ENCODE data around the gene SPG21. TPM values are rescaled to one million over a fixed set of nuclear protein-coding genes. Genes with fewer than 3 reads are reported as not detected.

SPG21 gene
- polyA plus RNA-seq, 1 donor (not counting 4 experiments of a cell fraction or from before 2014, with no cell fraction given): 62.9 TPM

DNA sequence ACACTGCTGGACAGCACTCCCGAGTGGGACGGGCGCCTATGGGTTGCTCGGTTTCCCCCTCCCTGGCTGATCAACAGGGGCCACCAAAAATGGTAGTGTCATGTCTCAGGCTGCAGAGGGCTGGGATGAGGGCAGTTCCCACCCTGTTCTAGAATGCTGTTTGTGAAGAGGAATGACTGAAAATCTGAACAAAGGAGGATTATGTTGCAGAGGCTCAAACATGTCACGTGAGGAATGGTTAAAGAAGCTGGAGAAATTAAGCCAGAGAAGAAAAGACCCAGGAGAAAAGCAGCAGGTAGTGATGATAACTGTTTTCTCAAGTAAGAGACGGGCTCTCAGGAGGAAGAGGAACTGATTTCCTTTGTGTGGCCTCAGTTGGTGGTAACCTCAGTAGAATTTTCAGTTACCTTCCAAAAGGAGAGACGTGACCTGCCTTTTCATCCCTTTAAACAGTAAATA, 10.4 kb downstream of the SPG21 start:
- H3K9me1 ChIP-seq (ENCODE audit: control insufficient read depth, extremely low read depth, insufficient read depth, low read length): no peaks in the 10 kb centered on the region
- H3K9me3 ChIP-seq (ENCODE audit: control insufficient read depth, low read depth, low read length): no peaks in the 10 kb centered on the region
- no peak overlapping the region for H3K27ac ChIP-seq (ENCODE audit: control insufficient read depth, insufficient read depth, low read length)
- peaks cover 2% of the 10 kb centered on the region for H3K79me2 ChIP-seq (ENCODE audit: control insufficient read depth, insufficient read depth, low read length)
- H3K4me2 ChIP-seq (ENCODE audit: control insufficient read depth, extremely low read depth, insufficient read depth, low read depth, low read length): no peak overlapping the region
- H3K9ac ChIP-seq (ENCODE audit: control insufficient read depth, extremely low read depth, insufficient read depth, low read length): no peak overlapping the region
- no peak overlapping the region for H3K4me3 ChIP-seq (ENCODE audit: control insufficient read depth in 2 of 3, extremely low read depth in 1 of 3, insufficient read depth in 2 of 3, low read depth in 1 of 3, low read length in 3 of 3)
- H2AFZ ChIP-seq (ENCODE audit: control insufficient read depth, low read length): no peak overlapping the region
- H3K4me1 ChIP-seq (ENCODE audit: control insufficient read depth, extremely low read depth, insufficient read depth, low read length): peaks cover 2% of the 10 kb centered on the region
- dilution Hi-C loops (cut with MboI; ENCODE audit: extremely low pct_ligation_motif_present, low sequenced_read_pairs): no loop called here
- FAIRE-seq (no peak), DNase-seq (ENCODE audit: low read depth, low spot score) (no peak)
- TF ChIP-seq, protein P1, sequence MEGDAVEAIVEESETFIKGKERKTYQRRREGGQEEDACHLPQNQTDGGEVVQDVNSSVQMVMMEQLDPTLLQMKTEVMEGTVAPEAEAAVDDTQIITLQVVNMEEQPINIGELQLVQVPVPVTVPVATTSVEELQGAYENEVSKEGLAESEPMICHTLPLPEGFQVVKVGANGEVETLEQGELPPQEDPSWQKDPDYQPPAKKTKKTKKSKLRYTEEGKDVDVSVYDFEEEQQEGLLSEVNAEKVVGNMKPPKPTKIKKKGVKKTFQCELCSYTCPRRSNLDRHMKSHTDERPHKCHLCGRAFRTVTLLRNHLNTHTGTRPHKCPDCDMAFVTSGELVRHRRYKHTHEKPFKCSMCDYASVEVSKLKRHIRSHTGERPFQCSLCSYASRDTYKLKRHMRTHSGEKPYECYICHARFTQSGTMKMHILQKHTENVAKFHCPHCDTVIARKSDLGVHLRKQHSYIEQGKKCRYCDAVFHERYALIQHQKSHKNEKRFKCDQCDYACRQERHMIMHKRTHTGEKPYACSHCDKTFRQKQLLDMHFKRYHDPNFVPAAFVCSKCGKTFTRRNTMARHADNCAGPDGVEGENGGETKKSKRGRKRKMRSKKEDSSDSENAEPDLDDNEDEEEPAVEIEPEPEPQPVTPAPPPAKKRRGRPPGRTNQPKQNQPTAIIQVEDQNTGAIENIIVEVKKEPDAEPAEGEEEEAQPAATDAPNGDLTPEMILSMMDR (optimal IDR thresholded peaks at IDR 0.05 in 1 of 3, IDR thresholded peaks at IDR 0.05 in 1 of 3, conservative IDR thresholded peaks at IDR 0.05 in 1 of 3; ENCODE audit: extremely low read depth in 1 of 3, insufficient read depth in 2 of 3, low read length in 3 of 3): no peak
- no peak for TF ChIP-seq EZH2 (IDR thresholded peaks at IDR 0.05; ENCODE audit: low read length)
- peaks cover 3 to 9% of the 10 kb centered on the region in 2 experiments for H3K36me3 ChIP-seq (ENCODE audit: control insufficient read depth in 2 of 2, extremely low read depth in 1 of 2, insufficient read depth in 2 of 2, low read length in 2 of 2)
- H4K20me1 ChIP-seq (ENCODE audit: control insufficient read depth, extremely low read depth, insufficient read depth, low read length): no peaks in the 10 kb centered on the region
- H3K27me3 ChIP-seq (ENCODE audit: control insufficient read depth, extremely low read depth, insufficient read depth, low read length): no peaks in the 10 kb centered on the region

DNA sequence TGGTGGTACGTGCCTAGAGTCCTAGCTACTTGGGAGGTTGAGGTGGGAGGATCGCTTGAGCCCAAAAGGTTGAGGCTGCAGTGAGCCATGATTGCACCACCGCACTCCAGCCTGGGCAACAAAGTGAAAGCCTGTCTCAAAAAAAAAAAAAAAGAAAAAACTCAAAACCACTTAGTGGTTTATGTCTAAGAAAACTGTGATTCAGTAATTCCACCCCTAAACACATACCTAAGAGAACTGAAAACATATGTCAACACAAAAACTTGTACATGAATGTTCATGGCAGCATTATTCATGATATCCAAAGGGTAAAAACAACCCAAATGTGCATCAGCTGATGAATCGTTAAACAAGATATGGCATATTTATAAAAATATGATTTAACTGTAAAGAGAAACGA, 14.3 kb downstream of the SPG21 start:
- H3K36me3 ChIP-seq (ENCODE audit: control insufficient read depth in 2 of 2, extremely low read depth in 1 of 2, insufficient read depth in 2 of 2, low read length in 2 of 2): peaks cover 5 to 9% of the 10 kb centered on the region in 2 experiments

DNA sequence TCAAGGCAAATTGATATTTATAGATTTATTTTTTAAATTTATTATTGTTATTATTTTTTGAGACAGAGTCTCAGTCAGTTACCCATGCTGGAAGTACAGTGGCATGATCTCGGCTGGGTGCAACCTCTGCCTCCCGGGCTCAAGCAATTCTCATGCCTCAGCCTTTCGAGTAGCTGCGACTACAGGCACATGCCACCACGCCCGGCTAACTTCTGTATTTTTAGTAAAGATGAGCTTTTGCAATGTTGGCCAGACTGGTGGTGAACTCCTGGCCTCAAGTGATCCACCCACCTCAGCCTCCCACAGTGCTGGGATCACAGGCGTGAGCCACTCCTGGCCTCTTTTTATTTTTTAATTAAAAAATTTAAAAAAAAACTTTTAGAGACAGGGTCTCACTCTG, 19.0 kb downstream of the SPG21 start:
- H3K9ac ChIP-seq (ENCODE audit: control insufficient read depth, extremely low read depth, insufficient read depth, low read length): no peak overlapping the region
- H3K27me3 ChIP-seq (ENCODE audit: control insufficient read depth, extremely low read depth, insufficient read depth, low read length): no peaks in the 10 kb centered on the region
- no peak for TF ChIP-seq EZH2 (IDR thresholded peaks at IDR 0.05; ENCODE audit: low read length)
- TF ChIP-seq, protein P1 (optimal IDR thresholded peaks at IDR 0.05 in 1 of 3, IDR thresholded peaks at IDR 0.05 in 1 of 3, conservative IDR thresholded peaks at IDR 0.05 in 1 of 3; ENCODE audit: extremely low read depth in 1 of 3, insufficient read depth in 2 of 3, low read length in 3 of 3): no peak
- no peaks in the 10 kb centered on the region for H4K20me1 ChIP-seq (ENCODE audit: control insufficient read depth, extremely low read depth, insufficient read depth, low read length)
- dilution Hi-C loops (cut with MboI; ENCODE audit: extremely low pct_ligation_motif_present, low sequenced_read_pairs): no loop called here
- H3K9me1 ChIP-seq (ENCODE audit: control insufficient read depth, extremely low read depth, insufficient read depth, low read length): no peaks in the 10 kb centered on the region
- H3K79me2 ChIP-seq (ENCODE audit: control insufficient read depth, insufficient read depth, low read length): no peaks in the 10 kb centered on the region
- H3K36me3 ChIP-seq (ENCODE audit: control insufficient read depth in 2 of 2, extremely low read depth in 1 of 2, insufficient read depth in 2 of 2, low read length in 2 of 2): peaks cover 5 to 9% of the 10 kb centered on the region in 2 experiments
- DNase-seq (ENCODE audit: low read depth, low spot score) (no peak), FAIRE-seq (no peak)
- H3K9me3 ChIP-seq (ENCODE audit: control insufficient read depth, low read depth, low read length): no peaks in the 10 kb centered on the region
- no peak overlapping the region for H3K27ac ChIP-seq (ENCODE audit: control insufficient read depth, insufficient read depth, low read length)
- no peaks in the 10 kb centered on the region for H3K4me1 ChIP-seq (ENCODE audit: control insufficient read depth, extremely low read depth, insufficient read depth, low read length)
- no peak overlapping the region for H3K4me3 ChIP-seq (ENCODE audit: control insufficient read depth in 2 of 3, extremely low read depth in 1 of 3, insufficient read depth in 2 of 3, low read depth in 1 of 3, low read length in 3 of 3)
- H2AFZ ChIP-seq (ENCODE audit: control insufficient read depth, low read length): no peak overlapping the region
- no peak overlapping the region for H3K4me2 ChIP-seq (ENCODE audit: control insufficient read depth, extremely low read depth, insufficient read depth, low read depth, low read length)

More for the DNA sequence above, 14.3 kb downstream of the SPG21 start:
- H4K20me1 ChIP-seq (ENCODE audit: control insufficient read depth, extremely low read depth, insufficient read depth, low read length): no peaks in the 10 kb centered on the region
- H3K4me1 ChIP-seq (ENCODE audit: control insufficient read depth, extremely low read depth, insufficient read depth, low read length): no peaks in the 10 kb centered on the region
- H3K27ac ChIP-seq (ENCODE audit: control insufficient read depth, insufficient read depth, low read length): no peak overlapping the region
- FAIRE-seq: no peak
- H3K27me3 ChIP-seq (ENCODE audit: control insufficient read depth, extremely low read depth, insufficient read depth, low read length): no peaks in the 10 kb centered on the region
- H3K4me2 ChIP-seq (ENCODE audit: control insufficient read depth, extremely low read depth, insufficient read depth, low read depth, low read length): no peak overlapping the region
- H3K9me1 ChIP-seq (ENCODE audit: control insufficient read depth, extremely low read depth, insufficient read depth, low read length): no peaks in the 10 kb centered on the region
- H2AFZ ChIP-seq (ENCODE audit: control insufficient read depth, low read length): no peak overlapping the region
- dilution Hi-C loops (cut with MboI; ENCODE audit: extremely low pct_ligation_motif_present, low sequenced_read_pairs): no loop called here
- no peak overlapping the region for H3K4me3 ChIP-seq (ENCODE audit: control insufficient read depth in 2 of 3, extremely low read depth in 1 of 3, insufficient read depth in 2 of 3, low read depth in 1 of 3, low read length in 3 of 3)
- H3K9ac ChIP-seq (ENCODE audit: control insufficient read depth, extremely low read depth, insufficient read depth, low read length): no peak overlapping the region
- no peaks in the 10 kb centered on the region for H3K9me3 ChIP-seq (ENCODE audit: control insufficient read depth, low read depth, low read length)
- no peaks in the 10 kb centered on the region for H3K79me2 ChIP-seq (ENCODE audit: control insufficient read depth, insufficient read depth, low read length)
- TF ChIP-seq EZH2 (IDR thresholded peaks at IDR 0.05; ENCODE audit: low read length): no peak
- no peak for DNase-seq (ENCODE audit: low read depth, low spot score)
